A673 (cell line): Measurements from ENCODE around the gene SIDT2.

ENCODE experiments used
- EZH2 ChIP-seq: fragments of 200-600 bp; sonication (generic); IDR thresholded peaks from 2 replicates; pipeline ENCODE4 v1.6.1; 2017; ENCODE audit warnings: borderline replicate concordance, low read depth, mild to moderate bottlenecking, mixed read lengths, antibody characterized with exemption, low read length; ENCODE audit not compliant: poor library complexity, severe bottlenecking
- TF ChIP-seq, protein P1 (sequence below): fragments of 300-800, 200-600 bp; sonication (generic); conservative IDR thresholded peaks from 2 replicates; pipeline ENCODE4 v1.5.1; 2017; ENCODE audit warnings: low read depth, mild to moderate bottlenecking, antibody characterized with exemption, low read length, moderate library complexity, mixed read lengths

DNA sequence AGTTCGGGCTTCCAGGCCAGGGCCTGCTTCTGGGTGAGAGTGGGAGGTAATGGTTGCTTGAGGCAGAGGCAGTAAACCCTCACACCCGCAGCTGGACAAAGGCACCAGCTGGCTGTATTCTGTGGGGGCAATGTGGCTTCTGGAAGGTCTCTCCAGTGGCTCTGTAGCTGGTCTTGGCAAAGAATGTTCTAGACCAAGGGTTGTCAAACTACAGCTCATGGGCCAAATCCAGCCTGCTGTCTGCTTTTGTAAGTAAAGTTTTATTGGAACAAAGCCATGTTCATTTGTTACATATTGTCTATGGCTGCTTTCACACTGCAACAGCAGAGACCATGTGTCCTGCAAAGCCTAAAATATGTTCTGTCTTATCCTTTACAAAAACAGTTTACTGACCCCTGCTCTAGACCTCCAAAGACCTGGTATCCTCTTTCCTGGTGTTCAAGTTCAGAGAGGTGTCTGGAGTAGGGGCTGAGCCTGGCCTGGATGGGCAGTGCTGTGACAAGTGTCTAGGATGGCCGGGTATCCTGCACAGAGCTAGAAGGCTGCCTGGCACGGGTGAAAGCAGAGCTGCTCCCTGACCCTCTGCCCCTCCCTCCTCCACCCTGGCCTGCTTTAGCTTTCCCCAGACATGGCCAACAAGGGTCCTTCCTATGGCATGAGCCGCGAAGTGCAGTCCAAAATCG lies 24.0 kb downstream of the SIDT2 start:
- TF ChIP-seq, protein P1, sequence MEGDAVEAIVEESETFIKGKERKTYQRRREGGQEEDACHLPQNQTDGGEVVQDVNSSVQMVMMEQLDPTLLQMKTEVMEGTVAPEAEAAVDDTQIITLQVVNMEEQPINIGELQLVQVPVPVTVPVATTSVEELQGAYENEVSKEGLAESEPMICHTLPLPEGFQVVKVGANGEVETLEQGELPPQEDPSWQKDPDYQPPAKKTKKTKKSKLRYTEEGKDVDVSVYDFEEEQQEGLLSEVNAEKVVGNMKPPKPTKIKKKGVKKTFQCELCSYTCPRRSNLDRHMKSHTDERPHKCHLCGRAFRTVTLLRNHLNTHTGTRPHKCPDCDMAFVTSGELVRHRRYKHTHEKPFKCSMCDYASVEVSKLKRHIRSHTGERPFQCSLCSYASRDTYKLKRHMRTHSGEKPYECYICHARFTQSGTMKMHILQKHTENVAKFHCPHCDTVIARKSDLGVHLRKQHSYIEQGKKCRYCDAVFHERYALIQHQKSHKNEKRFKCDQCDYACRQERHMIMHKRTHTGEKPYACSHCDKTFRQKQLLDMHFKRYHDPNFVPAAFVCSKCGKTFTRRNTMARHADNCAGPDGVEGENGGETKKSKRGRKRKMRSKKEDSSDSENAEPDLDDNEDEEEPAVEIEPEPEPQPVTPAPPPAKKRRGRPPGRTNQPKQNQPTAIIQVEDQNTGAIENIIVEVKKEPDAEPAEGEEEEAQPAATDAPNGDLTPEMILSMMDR = no peak
- TF ChIP-seq EZH2 = no peak
